Activated naive CD4-positive, alpha-beta T cell treated with anti-CD3 and anti-CD28 coated beads for 36 hours (primary cell): ENCODE data around the gene MAN2B2. TPM values are rescaled to one million over a fixed set of nuclear protein-coding genes. Genes with fewer than 3 reads are reported as not detected.

Experiments
- CTCF ChIA-PET: fragments of 350-600 bp; sonication (Branson Sonifier 250); formaldehyde crosslinking; loops from one replicate; lab custom pipeline; 2021; ENCODE audit warnings: antibody characterized with exemption; lab: Charles Lee
- DNase-seq: peaks from one replicate; pipeline ENCODE4 v3.0.0-alpha.2; 2020
- H3K27ac Mint-ChIP-seq: one replicate; pipeline ENCODE4 v1.8.0; 2021; ENCODE audit warnings: mild to moderate bottlenecking, mixed read lengths
- H3K27me3 Mint-ChIP-seq: one replicate; pipeline ENCODE4 v1.8.0; 2021; ENCODE audit warnings: low read depth, mixed read lengths
- H3K36me3 Mint-ChIP-seq: one replicate; pipeline ENCODE4 v1.8.0; 2021; ENCODE audit warnings: low read depth, mixed read lengths
- H3K4me1 Mint-ChIP-seq: one replicate; pipeline ENCODE4 v1.8.0; 2021; ENCODE audit warnings: low read depth, mixed read lengths
- H3K4me3 Mint-ChIP-seq: one replicate; pipeline ENCODE4 v1.8.0; 2021; ENCODE audit warnings: mild to moderate bottlenecking, moderate library complexity, mixed read lengths
- H3K9me3 Mint-ChIP-seq: one replicate; pipeline ENCODE4 v1.8.0; 2021; ENCODE audit warnings: mixed read lengths
- intact Hi-C: fragments of 100-400 bp; cut with micrococcal nuclease; formaldehyde crosslinking; loops from one replicate; pipeline ENCODE4 v1.15.1; 2023
- total RNA-seq, 2 experiments: library from RNA; stranded (reverse); gene quantifications; one replicate each; pipeline ENCODE4 v1.2.3, GENCODE V29; 2021

Gene MAN2B2
- total RNA-seq, 2 experiments from 2014 or later = 12.7 to 12.8 TPM

DNA sequence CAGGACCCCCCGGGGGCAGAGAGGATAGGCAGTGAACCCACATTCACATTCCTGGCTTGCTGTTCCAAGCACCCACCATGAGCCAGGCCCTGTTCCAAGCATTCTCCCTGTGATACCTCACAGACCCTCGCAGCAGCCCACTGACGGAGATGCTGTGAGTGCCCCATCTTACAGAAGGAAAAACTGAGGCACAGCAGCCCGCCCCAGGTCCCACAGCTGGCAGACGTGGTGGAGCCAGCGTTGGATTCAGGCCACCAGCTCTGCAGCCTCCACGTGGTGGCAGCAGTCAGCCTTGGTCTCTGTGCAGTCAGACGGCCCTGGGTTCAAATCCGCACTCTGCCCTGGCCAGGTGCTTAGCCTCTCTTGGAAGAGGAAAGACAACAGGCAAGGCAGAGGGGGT is 16.8 kb downstream of the MAN2B2 start:
- no peaks in the 10 kb centered on the region for H3K9me3 Mint-ChIP-seq
- no peaks in the 10 kb centered on the region for H3K4me1 Mint-ChIP-seq
- CTCF ChIA-PET = no interaction called here
- H3K36me3 Mint-ChIP-seq = peaks cover 2% of the 10 kb centered on the region
- no peak overlapping the region for H3K4me3 Mint-ChIP-seq
- no peak overlapping the region for H3K27ac Mint-ChIP-seq
- intact Hi-C loops = no loop called here
- DNase-seq = no peak
- H3K27me3 Mint-ChIP-seq = no peaks in the 10 kb centered on the region

DNA sequence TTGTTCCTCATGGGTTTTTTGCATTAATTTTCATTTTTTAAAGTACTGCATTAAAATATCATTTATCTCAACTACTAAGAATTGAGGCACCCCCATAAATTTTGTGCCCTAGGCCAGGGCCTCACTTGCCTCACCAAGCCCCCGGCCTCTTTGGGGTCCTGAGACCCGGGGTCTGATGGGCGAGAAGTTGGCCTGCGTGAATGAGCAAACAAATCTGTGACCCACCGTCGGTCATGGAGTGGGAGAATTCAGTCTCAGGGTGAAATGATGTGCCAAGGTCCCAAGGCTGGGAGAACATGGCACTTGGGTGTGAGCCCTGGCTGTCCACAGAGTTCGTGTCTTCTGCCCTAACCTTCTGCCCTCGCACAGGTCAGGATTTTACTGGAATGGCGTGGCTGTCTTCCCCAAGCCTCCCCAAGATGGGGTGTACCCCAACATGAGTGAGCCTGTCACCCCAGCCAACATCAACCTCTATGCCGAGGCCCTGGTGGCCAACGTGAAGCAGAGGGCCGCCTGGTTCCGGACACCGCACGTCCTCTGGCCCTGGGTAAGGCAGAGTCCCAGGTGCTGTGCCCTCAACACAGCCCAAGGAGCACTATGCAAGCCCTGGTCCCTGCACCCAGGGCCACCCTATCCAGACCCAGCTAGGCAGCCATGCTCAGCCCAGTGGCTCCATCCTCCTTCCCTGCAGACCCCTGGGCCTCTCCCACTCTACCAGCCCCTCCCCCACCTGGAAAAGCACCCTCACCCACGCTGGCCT is 18.0 kb downstream of the MAN2B2 start:
- H3K4me1 Mint-ChIP-seq = no peaks in the 10 kb centered on the region
- intact Hi-C loops = no loop called here
- CTCF ChIA-PET = no interaction called here
- no peak for DNase-seq
- peaks cover 2% of the 10 kb centered on the region for H3K36me3 Mint-ChIP-seq
- H3K4me3 Mint-ChIP-seq = no peak overlapping the region
- H3K27ac Mint-ChIP-seq = no peak overlapping the region
- no peaks in the 10 kb centered on the region for H3K9me3 Mint-ChIP-seq
- H3K27me3 Mint-ChIP-seq = no peaks in the 10 kb centered on the region

DNA sequence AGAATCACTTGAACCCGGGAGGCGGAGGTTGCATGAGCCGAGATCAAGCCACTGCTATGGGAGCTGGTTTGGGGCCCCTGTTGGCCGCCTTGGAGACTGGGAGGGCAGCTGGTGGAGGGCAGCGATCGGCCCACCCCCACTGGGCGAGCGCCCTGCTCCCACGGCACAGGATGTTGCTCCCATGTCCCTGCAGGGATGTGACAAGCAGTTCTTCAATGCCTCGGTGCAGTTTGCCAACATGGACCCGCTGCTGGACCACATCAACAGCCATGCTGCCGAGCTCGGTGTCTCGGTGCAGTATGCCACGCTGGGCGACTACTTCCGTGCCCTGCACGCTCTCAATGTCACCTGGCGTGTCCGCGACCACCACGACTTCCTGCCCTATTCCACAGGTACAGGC is 19.4 kb downstream of the MAN2B2 start:
- Mint-ChIP-seq H3K4me3 (no peak overlapping the region), H3K36me3 (peaks cover 2% of the 10 kb centered on the region), H3K4me1 (no peaks in the 10 kb centered on the region), H3K27ac (no peak overlapping the region), H3K27me3 (no peaks in the 10 kb centered on the region), H3K9me3 (no peaks in the 10 kb centered on the region)
- DNase-seq = no peak
- CTCF ChIA-PET = no interaction called here
- intact Hi-C loops = no loop called here

DNA sequence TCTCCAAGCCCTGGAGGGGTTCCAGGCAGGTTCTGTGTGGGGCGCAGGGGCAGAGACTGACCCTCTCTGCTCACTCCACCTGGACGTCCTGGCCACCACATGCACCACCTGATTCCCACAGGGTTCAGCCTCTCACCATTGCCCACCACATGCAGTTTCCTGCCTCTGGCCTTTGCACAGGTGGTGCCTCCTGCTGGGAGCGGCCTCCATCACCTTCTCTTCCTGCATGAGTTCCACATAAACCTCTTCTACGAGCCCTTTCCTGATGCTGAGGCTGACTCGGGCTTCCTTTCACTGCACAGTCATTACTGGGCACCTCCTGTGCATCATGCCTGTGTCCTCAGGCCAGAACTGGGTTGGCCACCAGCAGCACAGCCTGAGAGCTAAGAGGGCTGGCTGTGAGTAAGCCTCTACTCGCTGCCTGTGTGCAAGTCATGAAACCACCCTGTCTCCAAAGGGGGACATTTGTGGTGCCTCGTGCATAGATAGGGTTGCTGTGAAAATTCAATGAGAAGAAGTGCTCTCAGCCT is 19.9 kb downstream of the MAN2B2 start:
- CTCF ChIA-PET = no interaction called here
- DNase-seq = no peak
- H3K4me1 Mint-ChIP-seq = no peaks in the 10 kb centered on the region
- H3K9me3 Mint-ChIP-seq = no peaks in the 10 kb centered on the region
- H3K36me3 Mint-ChIP-seq = peaks cover 2% of the 10 kb centered on the region
- H3K4me3 Mint-ChIP-seq = no peak overlapping the region
- no peaks in the 10 kb centered on the region for H3K27me3 Mint-ChIP-seq
- intact Hi-C loops = no loop called here
- no peak overlapping the region for H3K27ac Mint-ChIP-seq

DNA sequence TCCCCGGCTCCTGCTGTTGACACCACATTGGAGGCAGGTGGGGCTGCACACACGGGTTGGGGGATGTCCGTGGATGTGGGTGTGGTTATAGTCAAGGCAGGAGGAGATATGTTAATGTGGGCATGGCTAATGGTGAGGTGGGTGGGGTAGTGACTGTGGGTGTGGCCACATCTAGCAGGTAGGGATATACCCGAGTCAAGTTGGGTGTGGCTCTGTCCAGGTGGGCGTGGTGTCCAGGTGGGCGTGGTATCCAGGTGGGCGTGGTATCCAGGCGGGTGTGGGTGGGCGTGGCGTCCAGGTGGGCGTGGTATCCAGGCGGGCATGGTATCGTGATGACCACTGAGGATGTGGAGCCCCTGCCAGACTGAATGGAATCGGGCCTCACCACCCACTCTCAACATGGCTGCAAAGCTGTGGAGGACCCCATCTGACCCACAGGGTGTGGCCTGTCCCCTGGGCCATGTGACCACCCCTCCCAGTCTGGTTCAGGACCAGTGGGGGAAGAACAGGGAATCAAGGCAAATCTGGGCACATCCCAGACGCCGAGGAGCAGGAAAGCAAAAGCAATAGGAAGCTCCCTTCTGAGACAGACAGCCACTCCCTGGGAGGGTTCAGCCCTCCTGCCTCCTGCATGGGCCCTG is 21.0 kb downstream of the MAN2B2 start:
- H3K27me3 Mint-ChIP-seq = no peaks in the 10 kb centered on the region
- DNase-seq = no peak
- no peaks in the 10 kb centered on the region for H3K9me3 Mint-ChIP-seq
- no peak overlapping the region for H3K27ac Mint-ChIP-seq
- intact Hi-C loops = no loop called here
- CTCF ChIA-PET = interaction anchor here (0.7 kb wide), 1 partner anchor 35 kb away, joined by 3 read pairs; no protein-coding TSS in a partner anchor
- H3K4me1 Mint-ChIP-seq = no peaks in the 10 kb centered on the region
- H3K4me3 Mint-ChIP-seq = no peak overlapping the region
- H3K36me3 Mint-ChIP-seq = no peaks in the 10 kb centered on the region

DNA sequence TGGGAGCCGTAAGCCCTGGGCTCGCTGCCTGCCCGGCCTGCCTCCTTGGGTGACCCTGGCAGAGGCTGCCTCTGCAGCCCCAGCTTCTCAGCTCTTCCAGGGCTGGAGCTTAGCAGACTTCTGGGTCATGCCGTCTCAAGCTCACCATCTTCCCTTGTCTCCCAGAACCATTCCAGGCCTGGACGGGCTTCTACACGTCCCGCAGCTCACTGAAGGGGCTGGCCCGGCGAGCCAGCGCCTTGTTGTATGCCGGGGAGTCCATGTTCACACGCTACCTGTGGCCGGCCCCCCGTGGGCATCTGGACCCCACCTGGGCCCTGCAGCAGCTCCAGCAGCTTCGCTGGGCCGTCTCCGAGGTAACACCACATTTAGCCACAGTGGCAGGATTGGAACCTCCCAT is 22.0 kb downstream of the MAN2B2 start:
- Mint-ChIP-seq H3K4me3 (no peak overlapping the region), H3K4me1 (no peaks in the 10 kb centered on the region), H3K27me3 (no peaks in the 10 kb centered on the region), H3K9me3 (no peaks in the 10 kb centered on the region), H3K36me3 (peaks cover 6% of the 10 kb centered on the region), H3K27ac (no peak overlapping the region)
- intact Hi-C loops = no loop called here
- no peak for DNase-seq
- CTCF ChIA-PET = interaction anchor here (0.7 kb wide), 1 partner anchor 35 kb away, joined by 3 read pairs; no protein-coding TSS in a partner anchor

DNA sequence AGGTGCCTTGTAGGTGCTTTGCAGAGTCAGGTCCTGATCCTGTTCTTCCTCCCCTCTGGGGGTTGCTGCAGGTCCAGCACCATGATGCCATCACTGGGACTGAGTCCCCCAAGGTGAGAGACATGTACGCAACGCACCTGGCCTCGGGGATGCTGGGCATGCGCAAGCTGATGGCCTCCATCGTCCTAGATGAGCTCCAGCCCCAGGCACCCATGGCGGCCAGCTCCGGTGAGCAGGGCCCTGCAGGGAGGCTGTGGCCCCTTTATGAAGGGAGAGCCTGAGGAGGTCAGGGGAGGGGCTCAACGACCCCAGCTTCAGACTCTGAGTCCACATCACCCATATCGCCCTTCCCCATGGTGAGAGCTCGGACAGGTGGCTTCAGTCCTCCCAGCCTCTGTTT is 23.1 kb downstream of the MAN2B2 start:
- Mint-ChIP-seq H3K4me3 (no peak overlapping the region), H3K4me1 (no peaks in the 10 kb centered on the region), H3K27ac (no peak overlapping the region), H3K27me3 (no peaks in the 10 kb centered on the region), H3K36me3 (peaks cover 11% of the 10 kb centered on the region), H3K9me3 (no peaks in the 10 kb centered on the region)
- DNase-seq = no peak
- CTCF ChIA-PET = interaction anchor here (0.7 to 1.1 kb wide), 2 partner anchors 9 to 504 kb away, joined by 3 read pairs; no protein-coding TSS in a partner anchor
- intact Hi-C loops = no loop called here

DNA sequence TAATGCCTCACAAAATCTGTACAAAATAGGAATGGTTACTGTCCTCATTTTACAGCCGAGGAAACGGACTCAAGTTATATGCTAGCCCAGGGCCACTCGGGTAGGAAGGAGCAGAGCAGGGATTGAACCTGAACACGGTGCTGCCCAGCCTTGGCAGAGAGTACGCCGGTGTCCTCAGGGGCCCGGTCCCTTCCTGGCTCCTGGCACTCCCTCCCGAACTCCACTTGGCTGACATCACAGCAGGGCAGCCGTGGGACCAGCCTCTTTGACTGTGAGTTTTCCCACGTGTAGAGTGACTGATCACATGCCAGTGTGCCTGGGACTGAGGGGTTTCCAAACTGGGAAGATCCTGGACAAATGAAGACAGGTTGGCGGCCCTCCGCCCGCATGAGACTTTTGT is 23.7 kb downstream of the MAN2B2 start:
- intact Hi-C loops = no loop called here
- peaks cover 14% of the 10 kb centered on the region for H3K36me3 Mint-ChIP-seq
- CTCF ChIA-PET = interaction anchor here (0.7 to 1.1 kb wide), 2 partner anchors 10 to 504 kb away, joined by 3 read pairs; no protein-coding TSS in a partner anchor
- DNase-seq = no peak
- H3K9me3 Mint-ChIP-seq = peaks cover 2% of the 10 kb centered on the region
- no peaks in the 10 kb centered on the region for H3K27me3 Mint-ChIP-seq
- H3K4me1 Mint-ChIP-seq = no peaks in the 10 kb centered on the region
- H3K4me3 Mint-ChIP-seq = no peak overlapping the region
- H3K27ac Mint-ChIP-seq = no peak overlapping the region

DNA sequence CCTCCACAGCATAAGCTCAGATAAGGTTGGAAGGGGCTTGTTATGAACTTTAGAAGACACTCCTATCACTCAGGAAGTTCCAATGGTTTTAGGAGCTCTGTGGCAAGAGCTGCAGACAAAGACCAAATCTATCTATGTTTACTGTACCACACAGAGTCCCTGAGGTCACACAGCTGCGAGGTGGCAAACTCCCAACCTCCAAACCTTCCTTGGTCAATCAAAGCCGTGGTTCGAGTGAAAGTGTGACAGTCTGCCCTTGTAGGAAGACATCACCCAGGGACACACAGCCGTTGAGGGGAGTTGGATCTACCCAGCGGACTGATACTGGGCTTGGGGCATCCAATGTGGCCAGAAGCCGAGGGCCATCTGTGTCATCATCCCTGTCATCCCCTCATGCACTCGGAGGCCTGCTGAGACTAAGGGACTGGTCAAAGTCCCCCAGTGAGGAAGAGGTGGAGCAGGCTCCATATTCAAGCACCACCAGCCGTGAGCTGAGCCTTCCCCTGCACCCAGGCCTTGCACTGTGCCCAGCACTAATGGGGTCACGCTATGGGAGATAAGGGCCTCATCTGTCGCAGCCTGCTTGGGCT is 26.8 kb downstream of the MAN2B2 start:
- peaks cover 39% of the 10 kb centered on the region for H3K36me3 Mint-ChIP-seq
- H3K9me3 Mint-ChIP-seq = peaks cover 15% of the 10 kb centered on the region
- H3K27me3 Mint-ChIP-seq = no peaks in the 10 kb centered on the region
- H3K4me3 Mint-ChIP-seq = no peak overlapping the region
- no peaks in the 10 kb centered on the region for H3K4me1 Mint-ChIP-seq
- intact Hi-C loops = no loop called here
- H3K27ac Mint-ChIP-seq = no peak overlapping the region
- CTCF ChIA-PET = no interaction called here
- no peak for DNase-seq

DNA sequence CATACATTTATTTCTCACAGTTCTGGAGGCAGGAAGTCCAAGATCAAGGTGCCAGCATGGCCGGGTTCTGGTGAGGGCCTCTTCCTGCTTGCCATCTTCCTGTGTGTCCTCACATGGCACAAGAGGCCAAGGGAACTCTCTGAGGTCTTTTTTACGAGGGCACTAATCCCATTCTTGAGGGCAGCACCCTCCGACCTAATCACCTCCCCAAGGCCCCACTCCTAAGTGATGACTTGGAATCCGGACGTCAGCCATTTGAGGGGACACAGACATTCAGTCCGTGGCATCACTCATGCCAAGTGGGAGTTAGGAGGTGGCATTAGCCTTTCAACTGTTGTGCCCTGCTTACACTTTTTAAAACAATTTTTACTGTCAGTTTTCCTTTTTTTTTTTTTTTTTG is 27.3 kb downstream of the MAN2B2 start:
- H3K4me3 Mint-ChIP-seq = no peak overlapping the region
- H3K9me3 Mint-ChIP-seq = peaks cover 15% of the 10 kb centered on the region
- no peaks in the 10 kb centered on the region for H3K27me3 Mint-ChIP-seq
- intact Hi-C loops = no loop called here
- CTCF ChIA-PET = no interaction called here
- no peak overlapping the region for H3K27ac Mint-ChIP-seq
- H3K4me1 Mint-ChIP-seq = no peaks in the 10 kb centered on the region
- DNase-seq = no peak
- peaks cover 40% of the 10 kb centered on the region for H3K36me3 Mint-ChIP-seq

DNA sequence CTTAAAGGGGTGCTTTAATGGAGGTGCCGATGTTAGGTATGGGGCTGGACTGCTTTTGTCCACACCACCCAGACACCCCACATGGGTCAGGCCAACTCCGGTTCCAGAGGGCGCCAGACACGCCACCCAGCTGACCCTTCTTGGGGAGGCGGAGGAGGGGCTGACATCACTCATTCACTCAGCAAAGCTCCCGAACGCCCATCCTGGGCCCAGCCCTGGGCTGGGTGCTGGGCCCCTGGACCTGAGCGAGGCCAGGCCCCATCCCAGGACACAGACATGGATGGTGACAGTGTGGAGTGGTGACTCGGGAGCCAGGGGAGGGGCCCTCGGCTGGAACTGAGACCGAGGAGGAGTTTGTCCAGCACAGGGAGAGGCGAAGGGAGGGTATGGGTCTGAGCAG is 28.1 kb downstream of the MAN2B2 start:
- H3K9me3 Mint-ChIP-seq = peaks cover 15% of the 10 kb centered on the region
- H3K36me3 Mint-ChIP-seq = peaks cover 46% of the 10 kb centered on the region
- intact Hi-C loops = no loop called here
- CTCF ChIA-PET = no interaction called here
- H3K27ac Mint-ChIP-seq = no peak overlapping the region
- no peak overlapping the region for H3K4me3 Mint-ChIP-seq
- no peak for DNase-seq
- no peaks in the 10 kb centered on the region for H3K27me3 Mint-ChIP-seq
- H3K4me1 Mint-ChIP-seq = no peaks in the 10 kb centered on the region

DNA sequence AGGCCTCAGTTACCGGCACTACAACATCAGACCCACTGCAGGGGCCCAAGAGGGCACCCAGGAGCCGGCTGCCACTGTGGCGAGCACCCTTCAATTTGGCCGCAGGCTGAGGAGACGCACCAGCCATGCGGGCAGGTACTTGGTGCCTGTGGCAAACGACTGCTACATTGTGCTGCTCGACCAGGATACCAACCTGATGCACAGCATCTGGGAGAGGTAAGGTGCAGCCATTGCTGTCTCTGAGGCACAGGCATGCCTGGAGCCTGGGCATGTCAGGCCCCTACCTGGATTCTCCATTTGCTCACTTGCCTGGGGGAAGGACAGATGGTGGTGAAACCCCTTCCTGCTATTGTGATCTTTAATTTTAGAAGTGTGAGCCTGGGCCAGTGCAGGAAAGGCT is 30.1 kb downstream of the MAN2B2 start:
- H3K9me3 Mint-ChIP-seq = peaks cover 15% of the 10 kb centered on the region
- intact Hi-C loops = no loop called here
- DNase-seq = peak; percentile 9
- no peaks in the 10 kb centered on the region for H3K27me3 Mint-ChIP-seq
- H3K4me3 Mint-ChIP-seq = no peak overlapping the region
- peaks cover 46% of the 10 kb centered on the region for H3K36me3 Mint-ChIP-seq
- no peaks in the 10 kb centered on the region for H3K4me1 Mint-ChIP-seq
- CTCF ChIA-PET = no interaction called here
- no peak overlapping the region for H3K27ac Mint-ChIP-seq
